Cardiac fibroblast (primary cell): ENCODE results near the gene OMA1.

Source experiments
- DNase-seq, 2 donors: peaks; one replicate each; pipeline versions ENCODE4 v3.0.0 to v3.0.0-alpha.2; 2010; ENCODE audit warnings: low read depth in 2 of 2
- H3K4me3 ChIP-seq, 2 donors: replicated peaks in 1 of 2; 1 replicate in 1 of 2; 2 replicates in 1 of 2; pipeline ENCODE4 v1.5.1; 2011; ENCODE audit warnings: low read depth in 2 of 2, low read length in 2 of 2, mild to moderate bottlenecking in 2 of 2, moderate library complexity in 1 of 2
- CTCF ChIP-seq: IDR thresholded peaks from one replicate; pipeline ENCODE4 v1.5.1; 2011; ENCODE audit warnings: low read depth, mild to moderate bottlenecking, low read length, inconsistent platforms

The OMA1 gene

DNA sequence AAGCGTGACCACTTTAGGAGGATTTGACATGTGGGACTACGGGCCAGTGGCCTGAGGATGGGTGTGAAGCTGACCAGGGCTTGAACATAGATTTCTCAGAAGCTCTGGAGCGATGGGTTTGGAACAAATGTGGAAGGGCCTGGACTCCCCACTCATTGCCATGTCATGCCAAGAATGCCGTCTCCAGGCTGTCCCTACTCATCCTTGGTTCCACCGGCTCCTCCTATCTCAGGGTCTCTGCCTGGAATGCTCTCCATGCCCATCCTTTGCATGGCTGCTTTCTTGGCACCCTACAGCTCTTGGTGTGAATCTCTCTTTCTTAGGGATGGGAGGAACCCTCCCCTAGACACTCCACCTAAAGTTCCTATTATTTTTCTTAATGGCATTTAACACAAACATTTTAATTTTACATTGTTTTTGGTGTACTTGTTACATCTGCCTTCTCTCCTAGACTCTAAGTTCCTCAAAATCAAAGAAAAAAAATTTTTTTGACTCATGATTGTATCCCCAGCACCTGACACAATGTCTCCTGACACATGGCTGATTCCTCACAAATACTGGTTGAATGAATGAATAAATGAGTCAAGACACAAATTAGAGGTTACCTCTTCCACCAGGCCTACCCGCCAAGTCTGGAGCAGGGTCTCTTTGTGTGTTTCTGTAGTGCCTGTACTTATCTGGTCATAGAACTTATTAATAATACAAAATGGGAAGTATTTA is 114.5 kb downstream of the OMA1 start:
- DNase-seq = no peak
- no peak overlapping the region for H3K4me3 ChIP-seq
- TF ChIP-seq CTCF = no peak
